Stimulated activated CD4-positive, alpha-beta T cell treated with anti-CD3 and anti-CD28 coated beads, Interleukin-4, amount 100 ng/mL, for 48 hours (primary cell): ENCODE measurements around the gene SEMA6A.
"Not testable (repeated sequence)": the region's sequence is repeated elsewhere in the genome, so short reads cannot be mapped to it uniquely, and the experiment has no call there.

Experiments
- DNase-seq, 2 donors: peaks; one replicate each; pipeline ENCODE4 v3.0.0-alpha.2; 2020; ENCODE audit warnings: low read depth in 2 of 2

The SEMA6A gene

DNA sequence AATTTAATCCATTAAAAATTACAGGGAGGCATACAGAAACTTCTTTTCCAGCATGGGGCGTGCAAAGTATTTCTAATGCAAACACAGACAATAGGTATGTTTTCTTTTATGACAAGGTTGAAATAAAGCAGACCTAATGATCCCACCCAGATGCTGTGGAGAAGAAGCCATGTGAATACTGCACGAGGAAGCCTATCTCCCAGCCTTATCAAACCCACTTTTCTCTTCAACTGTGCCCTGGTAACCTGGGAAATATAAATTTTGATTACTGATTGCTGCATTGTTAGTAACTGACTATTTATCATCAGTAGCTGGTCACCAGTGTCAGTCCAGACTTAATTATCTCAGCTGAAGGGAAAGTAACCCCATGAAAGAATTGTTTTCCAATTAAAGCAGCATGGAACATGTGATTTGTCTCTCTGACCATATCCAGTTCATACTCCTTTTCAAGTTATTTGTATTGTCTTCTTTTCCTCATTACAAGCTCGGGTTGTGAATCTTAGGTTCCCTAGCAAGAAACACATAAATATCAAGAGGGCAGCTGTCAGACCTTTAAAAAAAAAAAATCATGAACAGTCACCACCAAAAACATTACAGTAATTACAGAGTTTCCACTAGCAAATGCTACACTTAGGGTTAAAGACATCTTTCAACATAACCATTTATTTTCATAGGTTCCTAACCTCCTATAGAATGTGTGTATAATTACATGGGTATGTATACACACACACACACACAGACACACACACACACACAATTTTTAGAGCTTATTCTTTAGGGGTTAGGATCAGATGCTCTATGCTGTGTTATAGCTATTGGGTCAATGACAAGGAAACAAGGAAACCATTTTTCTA is 50.3 kb downstream of the SEMA6A start:
- no peak for DNase-seq

DNA sequence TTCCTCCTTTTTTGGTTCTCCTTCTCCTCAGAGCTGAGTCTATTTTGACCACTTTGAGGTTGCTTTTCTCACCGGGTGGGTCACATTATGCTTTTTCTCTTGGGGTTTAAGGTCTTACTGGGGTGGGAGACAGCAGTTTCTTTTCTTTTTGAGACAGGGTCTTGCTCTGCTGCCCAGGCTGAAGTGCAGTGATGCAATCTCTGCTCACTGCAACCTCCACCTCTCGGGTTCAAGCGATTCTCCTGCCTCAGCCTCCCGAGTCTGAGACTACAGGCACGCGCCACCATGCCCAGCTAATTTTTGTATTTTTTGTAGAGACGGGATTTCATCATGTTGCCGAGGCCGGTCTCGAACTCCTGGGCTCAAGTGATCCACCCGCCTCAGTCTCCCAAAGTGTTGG is 51.4 kb downstream of the SEMA6A start:
- not testable (repeated sequence) for DNase-seq

DNA sequence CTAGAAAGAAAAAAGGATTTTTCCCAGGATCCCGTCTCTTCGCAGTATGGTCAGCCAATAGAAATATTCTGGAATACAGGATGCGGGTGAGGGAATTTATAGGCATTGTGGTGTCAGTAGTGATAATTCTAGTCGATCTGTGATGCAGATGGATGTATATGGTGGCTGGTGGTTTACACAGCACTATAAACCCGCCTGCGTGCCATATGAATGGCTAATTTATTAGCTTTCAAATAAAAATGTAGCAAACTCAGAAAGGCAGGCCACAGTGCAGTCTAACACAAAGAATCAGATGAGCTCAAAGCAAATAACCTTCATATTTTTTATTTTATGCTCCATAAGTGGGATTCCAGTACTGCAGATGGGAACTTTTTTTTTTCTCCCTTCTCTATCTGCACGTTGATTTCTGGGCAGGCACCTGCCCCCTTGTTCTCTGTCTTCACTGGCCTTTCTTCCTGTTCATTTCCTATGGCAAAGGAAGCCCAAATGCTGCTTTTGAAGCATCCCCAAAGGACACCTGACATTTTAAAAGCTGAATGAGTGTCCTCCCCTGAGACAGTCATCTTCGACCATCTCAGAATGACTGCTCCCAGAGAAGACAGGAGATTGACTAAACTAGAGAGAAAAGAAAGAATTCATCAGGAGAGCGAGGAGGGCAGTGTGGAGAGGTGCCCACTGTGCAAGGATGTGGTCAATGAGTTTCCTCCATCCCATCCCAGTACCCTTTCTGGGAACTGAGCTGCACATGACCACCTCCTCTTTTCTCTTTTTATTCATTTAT is 52.1 kb downstream of the SEMA6A start:
- DNase-seq = no peak

DNA sequence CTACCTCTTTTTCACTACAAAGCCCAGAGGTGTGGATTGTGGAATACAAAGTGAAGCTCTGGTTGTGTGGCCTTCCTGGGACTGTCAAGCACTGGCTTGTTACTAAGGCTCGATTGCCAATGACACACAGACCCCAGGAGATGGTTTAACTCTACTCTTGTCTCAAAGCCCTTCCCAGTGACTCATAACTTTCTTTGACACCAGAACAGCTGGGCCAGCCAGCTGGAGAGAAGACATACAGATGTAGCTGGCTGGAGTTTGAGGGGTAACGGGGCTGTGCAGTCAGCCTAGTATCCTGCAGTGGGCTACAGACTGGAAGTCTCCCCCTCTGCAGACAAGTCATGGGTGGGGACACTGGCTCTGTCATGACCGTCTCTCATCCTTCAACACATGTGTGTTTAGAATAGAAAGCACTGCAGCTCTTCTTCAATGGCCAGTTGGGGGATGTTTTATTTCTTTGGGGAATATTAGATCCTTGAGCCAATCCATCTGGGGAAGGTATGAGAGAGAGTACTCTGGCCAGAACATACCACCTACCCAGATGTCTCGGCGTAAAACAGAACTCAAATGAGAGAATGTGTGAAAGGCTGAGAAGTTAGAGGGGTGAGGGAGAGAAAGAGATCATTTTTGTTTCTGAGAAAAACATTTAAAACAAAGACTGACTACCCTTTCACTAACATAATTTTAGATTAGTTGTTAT is 53.3 kb downstream of the SEMA6A start:
- DNase-seq = no peak

DNA sequence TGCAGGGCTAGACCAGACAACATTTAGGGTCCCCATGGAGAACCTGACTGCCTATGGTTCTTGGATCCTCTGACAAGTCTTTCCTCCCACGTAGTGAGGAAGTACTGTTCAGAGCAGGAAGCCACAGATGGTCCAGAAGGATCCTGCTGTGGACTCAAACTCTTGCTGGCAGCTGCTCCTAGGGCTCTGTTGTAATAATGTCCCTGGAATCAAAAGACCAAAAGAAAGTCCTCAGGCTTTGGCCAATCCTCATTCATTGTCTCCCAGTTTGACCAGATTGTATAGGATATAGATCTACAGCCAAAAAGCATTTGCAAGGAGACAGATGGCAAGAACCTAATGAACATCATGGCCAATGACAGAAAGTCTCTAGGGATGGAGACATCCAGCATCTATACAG is 53.9 kb downstream of the SEMA6A start:
- DNase-seq = no peak

DNA sequence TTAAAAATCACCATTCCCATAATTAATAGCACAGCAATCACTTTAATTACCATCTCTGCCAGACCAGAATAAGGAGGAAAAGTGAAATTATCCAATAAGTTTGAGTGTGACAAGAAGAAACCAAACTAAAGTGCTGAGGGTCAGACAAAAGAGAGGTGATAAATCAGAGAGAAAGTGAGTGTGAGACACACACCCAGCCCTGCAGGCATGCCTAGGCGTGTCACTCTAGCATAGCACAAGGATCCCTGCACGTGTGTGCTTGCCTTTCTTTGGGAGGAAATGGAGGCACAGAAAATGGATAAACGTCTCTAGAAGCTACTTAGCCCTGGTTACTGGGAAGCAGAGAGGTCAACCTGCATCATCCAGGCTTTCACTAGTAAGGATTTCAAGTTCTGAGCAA is 56.2 kb downstream of the SEMA6A start:
- DNase-seq = no peak

DNA sequence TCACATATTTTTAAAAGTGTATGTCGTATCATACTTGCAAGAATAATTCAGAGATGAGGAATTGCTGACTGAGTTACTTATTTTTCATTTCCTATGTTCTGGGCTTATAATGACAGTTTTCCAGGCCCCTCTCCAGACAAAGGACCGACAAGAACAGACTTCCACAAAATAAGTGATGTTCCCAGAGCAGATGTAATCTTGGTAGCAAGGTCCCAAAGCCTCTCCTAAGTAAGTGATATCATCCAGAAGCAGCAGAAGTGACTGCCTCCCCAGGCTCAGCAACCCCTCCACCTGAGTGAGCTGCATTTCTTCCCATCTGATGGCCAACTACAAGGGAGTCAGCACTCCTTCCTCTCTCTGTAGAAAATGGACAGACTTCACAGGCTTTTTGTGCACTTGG is 57.1 kb downstream of the SEMA6A start:
- no peak for DNase-seq

DNA sequence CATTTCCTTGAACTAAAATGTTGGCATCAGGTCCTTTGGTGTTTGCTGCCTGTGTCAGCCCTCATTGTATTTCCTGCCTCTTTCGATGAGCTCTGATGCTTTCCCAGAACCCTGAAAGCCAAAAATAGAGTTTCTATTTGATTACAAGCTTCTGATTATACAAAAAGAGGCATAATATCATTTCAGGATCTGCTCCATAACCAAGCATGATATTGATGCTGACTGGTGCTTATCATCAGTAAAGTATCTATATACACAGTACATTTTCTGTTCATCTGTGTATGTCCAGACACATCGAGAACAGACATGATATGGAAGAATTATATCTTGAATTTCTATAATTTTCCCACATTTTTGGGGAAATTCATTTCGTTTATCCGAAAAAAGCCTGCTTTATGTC is 58.6 kb downstream of the SEMA6A start:
- DNase-seq = no peak

DNA sequence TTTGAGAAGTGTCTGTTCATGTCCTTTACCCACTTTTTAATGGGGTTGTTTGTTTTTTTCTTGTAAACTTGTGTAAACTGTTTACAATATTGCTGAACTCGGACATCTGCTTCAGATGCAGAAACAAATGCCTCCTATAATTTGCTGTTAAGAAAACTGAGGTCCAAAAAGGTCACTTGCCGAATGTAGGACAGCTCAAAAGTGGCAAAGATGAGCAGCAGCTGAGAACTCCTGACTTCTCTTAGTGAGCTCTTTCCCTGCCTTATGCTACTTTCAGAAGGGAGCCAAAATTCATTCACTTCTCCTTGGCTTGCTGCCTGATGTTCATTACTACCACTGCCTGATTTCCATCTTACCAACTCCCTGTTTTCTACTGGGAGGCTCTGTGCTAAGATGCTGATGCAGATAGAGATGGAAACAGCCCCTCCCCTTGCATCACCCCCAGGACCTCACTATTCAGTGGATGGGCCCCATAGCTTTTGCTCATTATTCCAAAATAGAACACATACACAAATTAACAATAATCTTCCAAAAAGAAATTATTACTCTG is 60.1 kb downstream of the SEMA6A start:
- DNase-seq = no peak

DNA sequence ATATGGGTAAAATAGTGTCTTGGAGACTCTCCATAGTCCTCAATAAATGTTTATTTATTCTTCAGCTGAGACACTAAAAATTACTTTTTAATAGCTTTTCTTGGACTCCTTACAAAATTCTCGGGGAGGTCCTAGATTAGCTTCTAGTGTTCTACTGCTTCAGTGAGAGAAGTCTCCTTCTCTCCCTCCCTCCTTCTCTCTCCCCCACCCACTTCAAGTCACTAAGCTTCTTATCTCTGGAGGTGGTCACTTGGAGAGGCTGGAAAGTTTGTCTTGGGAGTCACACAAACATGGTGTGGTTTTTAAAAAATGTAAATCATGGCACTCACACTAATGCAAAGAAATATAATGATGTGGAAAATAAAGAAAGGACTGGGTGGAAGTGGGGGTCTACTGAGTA is 64.1 kb downstream of the SEMA6A start:
- DNase-seq = no peak

DNA sequence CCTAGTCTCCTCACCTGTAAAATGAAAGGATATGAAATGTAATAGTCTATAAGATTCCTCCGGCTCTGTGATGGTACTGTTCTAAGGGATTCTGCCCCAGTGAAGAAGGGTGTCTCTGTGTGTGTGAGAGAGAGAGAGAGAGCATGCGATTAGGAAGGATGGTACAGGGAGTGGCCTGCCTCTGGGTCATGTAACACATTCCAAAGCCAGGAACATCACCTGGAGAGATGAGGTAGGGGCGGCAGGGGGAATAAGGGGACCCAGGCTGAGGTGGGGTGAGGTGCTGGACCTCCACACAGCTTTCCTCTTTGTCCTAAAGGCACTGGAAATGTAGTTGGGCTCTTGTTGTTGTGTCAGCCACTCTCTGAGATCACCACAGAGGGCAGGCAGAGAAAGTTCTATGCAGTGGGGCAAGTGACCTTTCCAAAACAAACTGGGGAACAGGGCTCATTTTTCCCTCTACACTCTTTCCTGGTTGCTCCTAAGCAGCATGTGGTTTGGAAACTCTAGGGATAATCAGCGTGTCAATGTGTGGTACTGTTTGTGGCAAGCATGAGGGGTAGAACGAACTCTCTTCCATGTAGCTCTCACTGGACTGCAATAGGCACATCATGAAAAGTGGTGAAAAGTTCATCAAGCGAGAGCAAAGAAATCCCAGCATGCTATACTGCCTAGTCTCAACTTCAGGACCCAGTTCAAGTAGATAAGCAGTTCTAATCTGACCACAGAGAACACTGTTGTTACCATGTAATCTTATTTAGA is 65.0 kb downstream of the SEMA6A start:
- no peak for DNase-seq

DNA sequence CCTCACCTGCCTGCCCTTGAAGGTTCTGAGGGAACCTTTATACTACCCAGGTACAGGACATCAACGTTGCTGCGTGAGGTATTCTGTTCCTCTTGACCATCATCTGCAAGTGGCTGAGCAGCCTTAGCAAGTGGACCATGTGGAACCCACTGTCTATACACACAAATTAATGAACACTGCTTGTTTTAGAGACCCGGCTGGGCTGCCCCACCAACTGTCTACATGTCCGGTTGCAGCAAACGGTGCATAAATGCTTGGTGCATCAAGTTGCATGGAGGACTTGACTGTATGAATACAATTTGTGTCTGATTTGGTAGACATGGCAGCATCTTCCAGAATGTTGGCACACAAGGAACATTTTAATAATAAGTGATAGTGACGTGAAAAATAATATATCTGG is 65.8 kb downstream of the SEMA6A start:
- no peak for DNase-seq

DNA sequence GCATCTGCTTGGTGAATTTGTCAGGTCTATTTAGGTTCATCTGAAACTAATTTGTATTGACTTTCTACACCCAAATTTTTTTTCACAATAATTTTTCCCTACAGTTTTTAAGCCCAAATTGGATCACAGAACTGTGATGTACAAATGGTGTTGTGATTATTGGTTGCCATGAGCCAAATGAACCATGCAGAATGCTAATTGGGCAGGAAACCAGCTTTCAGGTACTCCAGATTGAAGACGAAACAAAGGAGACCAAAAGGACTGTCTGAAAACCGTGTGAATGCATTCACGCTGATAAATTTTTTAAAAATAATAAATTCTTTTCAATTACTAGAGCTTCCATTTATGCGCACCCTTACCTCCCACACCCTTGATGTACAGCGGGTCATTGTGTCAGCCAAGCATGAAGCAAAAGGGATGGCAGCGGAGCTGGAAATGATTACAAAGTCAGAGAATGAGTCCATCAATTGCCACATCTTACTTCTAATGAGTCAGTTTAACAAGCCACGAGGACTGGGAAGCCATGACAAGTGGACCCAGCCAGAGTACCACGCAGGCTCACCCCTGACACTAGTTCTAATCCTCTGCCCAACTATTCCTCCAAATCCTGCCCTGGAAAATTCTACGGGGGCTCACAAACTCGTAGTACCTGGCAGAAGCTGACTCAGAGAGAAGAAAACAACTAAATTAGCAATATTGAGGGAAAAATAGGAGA is 66.5 kb downstream of the SEMA6A start:
- no peak for DNase-seq

DNA sequence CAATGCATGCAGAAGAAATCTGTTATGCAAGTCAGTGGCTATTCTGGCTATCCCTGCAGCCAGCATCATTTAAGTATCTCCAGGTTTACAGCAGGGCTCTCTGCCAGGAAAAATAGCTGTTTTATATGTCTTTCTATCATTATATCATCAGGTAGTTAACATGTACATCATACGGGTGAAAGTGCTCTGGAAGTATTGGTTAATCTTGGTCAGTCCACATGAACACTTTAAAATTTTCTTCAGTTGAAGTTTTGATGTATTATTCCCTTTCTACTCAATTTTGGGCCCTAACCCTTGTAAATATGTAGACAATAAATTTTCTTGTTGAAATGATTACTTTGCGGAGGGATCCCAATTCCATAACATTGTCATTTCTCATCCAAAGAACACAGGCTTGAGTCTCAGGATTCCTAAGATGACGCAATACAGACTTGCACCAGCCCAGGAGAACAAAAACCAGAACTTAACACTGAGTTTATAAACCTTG is 67.5 kb downstream of the SEMA6A start:
- DNase-seq = no peak

DNA sequence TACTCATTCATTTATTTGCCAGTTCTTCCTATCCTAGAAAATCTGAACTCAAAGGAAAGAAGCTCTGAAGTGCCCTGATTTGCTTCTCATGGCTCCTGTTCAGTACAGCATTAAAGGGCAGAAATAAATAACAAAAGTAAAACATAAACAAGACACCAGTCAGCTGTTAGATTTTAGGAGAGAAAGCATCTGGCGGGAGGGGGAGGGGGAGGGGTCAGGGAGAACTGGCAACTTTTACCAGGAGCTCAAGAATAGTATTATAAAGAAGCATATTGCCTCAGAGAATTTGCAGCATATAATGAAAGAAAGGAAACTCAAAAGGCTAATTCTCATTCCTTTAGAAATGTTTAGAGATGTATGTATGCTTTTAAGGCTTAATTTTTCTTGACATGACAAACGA is 68.1 kb downstream of the SEMA6A start:
- DNase-seq = no peak

DNA sequence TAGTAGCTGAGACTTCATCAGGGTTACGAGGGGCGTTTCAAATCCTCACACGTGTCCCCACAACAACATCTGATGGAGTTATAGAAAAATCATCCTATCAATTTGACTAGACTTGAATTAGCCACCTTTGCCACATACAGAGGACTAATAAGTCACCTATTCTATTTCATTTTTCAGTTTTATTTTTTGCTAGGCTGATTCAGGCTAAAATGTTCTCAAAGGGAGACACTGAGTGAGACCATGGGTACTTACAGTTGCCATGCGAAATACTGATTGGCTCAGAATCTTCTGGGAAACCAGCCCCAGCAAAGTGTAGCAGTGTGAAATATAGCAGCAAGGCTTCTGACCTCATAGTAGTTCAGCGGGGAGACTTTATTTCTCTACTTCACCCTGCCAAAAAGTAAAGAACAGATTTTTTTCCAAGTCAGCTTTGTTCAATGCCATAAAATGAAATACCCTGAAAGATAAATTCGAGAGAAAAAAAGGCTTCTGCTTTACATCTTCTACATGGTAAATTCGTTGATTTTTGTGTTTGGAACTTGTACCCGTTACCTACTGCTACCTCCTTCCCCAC is 69.9 kb downstream of the SEMA6A start:
- DNase-seq = no peak

DNA sequence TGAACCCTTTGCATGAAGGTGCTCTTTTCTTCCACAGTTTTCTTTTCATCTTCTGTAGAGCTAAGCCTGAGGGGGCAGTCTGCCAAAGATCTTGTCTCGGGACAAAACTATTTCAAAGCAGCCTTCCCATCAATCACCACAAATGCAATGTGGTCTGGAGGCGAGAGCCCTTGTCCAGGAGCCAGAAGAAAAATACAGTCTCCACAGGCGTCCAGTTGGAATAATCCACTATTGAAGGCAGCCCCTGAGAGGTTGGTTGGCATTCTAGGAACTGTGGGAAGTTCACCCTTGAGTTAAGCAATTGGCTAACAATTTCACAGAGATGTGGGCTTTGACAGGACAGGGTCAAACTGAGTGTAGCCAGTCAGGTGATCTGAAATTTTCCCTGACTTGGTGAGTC is 72.0 kb downstream of the SEMA6A start:
- DNase-seq = no peak

DNA sequence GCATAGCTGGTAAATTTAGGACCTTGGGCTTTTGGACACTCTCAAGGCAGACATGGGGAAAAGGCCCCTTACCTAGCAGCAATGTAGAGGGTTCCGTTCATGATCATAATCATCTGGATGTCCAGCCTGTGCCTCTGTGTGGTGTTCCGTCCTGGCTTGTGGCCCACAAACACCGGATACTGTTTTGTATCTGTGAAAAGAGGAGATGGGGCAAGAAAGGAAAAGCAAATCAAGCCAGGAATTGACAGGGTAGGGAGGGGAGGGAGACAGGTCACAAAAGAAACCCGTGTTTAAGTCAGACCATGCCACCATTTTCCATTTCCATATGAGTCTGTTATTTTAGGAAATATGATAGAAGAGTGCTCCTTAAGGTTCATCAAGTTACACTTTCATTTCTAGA is 72.5 kb downstream of the SEMA6A start:
- no peak for DNase-seq

DNA sequence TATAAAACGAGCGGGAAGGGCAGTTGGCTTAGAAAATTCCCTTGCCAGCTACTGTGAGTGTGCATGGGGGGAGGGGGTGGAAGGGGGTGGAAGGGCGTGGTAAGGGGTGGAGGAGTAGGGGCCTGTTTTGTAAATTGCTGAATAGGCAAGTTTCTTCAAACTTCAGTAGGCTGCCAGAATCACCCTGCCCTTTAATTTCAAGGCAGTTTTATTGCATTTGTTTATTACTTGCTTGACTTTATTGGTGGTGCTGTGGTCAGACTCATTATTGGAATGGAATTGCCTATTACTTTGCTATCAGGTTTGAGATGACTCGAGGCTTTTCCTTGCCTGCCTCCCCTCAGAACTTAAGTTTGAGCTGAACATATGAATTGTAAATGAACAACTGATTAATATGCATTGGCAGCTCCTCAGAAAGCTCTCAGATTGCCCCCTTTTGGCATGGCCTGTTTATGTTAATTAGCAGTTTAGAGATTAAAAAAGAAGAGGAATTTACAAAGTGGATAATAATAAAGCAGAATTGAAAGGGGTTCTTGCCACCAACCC is 76.0 kb downstream of the SEMA6A start:
- no peak for DNase-seq

DNA sequence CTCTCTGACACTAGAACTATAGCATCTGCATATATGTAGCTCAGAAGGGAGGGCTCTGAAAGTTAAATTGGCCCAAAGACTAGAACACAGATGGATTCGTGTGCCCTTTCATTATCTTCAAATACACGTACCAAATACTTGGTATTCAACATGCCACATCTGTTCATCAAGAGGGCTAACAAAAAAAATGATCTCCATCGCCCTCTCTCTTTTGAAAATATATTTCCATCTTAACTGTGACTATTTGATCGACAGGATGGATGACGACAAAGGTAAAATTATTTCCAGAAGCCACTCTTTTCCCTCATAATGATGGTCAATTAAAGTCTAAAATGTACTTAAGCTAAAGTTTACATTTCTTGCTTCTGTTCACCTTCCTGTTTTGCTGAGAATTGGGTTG is 77.0 kb downstream of the SEMA6A start:
- no peak for DNase-seq
